ENCODE results near the gene GNE. TPM values are rescaled to one million over a fixed set of nuclear protein-coding genes. Genes with fewer than 3 reads are reported as not detected.

GNE gene
- total RNA-seq, 1 experiment from 2014 or later = 8.4 TPM

DNA sequence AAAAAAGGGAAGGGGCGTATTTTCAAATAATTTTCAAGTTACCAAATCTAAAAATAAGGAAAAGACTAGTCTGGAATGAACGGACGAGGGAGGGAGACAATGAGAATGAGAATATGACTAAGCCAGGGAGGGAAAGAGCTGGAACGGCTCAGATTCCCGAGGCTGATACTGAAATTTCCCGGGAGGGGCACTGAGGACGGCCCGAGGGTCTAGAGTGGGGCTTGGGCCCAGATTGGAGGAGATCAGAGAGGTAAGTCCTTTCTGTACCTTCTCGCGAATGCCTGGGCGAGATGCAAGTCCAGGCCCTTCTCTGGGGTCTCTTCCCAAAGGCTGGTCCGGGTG is 92.5 kb downstream of the GNE start:
- H3K36me3 ChIP-seq (ENCODE audit: control insufficient read depth in 1 of 2, insufficient read depth in 2 of 2, low read length in 2 of 2) = no peaks in the 10 kb centered on the region
- no peaks in the 10 kb centered on the region for H3K9me2 ChIP-seq (ENCODE audit: insufficient read depth)
- H4K20me1 ChIP-seq (ENCODE audit: insufficient read depth) = no peaks in the 10 kb centered on the region
- RAD21 ChIA-PET (ENCODE audit: low non-redundant PET in 1 of 2, low total read pairs in 2 of 2, uncharacterized antibody in 2 of 2, unreplicated experiment in 2 of 2) = no interaction called here
- POLR2A ChIA-PET = no interaction called here
- no peak overlapping the region for H3K4me2 ChIP-seq (ENCODE audit: low read length)
- BruUV-seq (replicated peaks) = no TSS peak
- ATAC-seq = no peak
- H3K27ac ChIP-seq (ENCODE audit: low read depth, low read length) = no peak overlapping the region
- H3K79me2 ChIP-seq (ENCODE audit: insufficient read depth, low read length) = no peaks in the 10 kb centered on the region
- CTCF ChIA-PET = interaction anchor here (1.5 to 3.5 kb wide), 3 partner anchors 29 to 64 kb away, joined by 3 to 36 read pairs (median 6); partner anchors contain the start of gene GLIPR2
- no peak overlapping the region for H2AFZ ChIP-seq (ENCODE audit: low read depth, low read length, poor library complexity, severe bottlenecking)
- intact Hi-C loops (cut with micrococcal nuclease) = loop anchor here (1.0 to 5.0 kb wide), 3 partner anchors 62 to 208 kb away; partner anchors contain the start of gene OR2S2
- no peak overlapping the region for H3K9ac ChIP-seq (ENCODE audit: low read length)
- no peak for DNase-seq (ENCODE audit: low read depth, low spot score)
- no peak overlapping the region for H3K4me3 ChIP-seq (replicated peaks in 1 of 2; ENCODE audit: low read depth in 1 of 2, low read length in 2 of 2)
- TF ChIP-seq EZH2 (IDR thresholded peaks at IDR 0.05) (no peak), CEBPB (IDR thresholded peaks at IDR 0.05; ENCODE audit: low read depth) (no peak)
- peaks cover 0 to 15% of the 10 kb centered on the region in 2 experiments; a peak in 1 of 4 replicates for H3K4me1 ChIP-seq (ENCODE audit: control insufficient read depth in 1 of 2, insufficient read depth in 2 of 2, low read length in 2 of 2)
- no peaks in the 10 kb centered on the region for H3K9me3 ChIP-seq (ENCODE audit: control insufficient read depth in 1 of 2, insufficient read depth in 1 of 2, low read depth in 1 of 2, low read length in 2 of 2)
- H3K27me3 ChIP-seq (ENCODE audit: insufficient read depth, low read length) = no peaks in the 10 kb centered on the region

DNA sequence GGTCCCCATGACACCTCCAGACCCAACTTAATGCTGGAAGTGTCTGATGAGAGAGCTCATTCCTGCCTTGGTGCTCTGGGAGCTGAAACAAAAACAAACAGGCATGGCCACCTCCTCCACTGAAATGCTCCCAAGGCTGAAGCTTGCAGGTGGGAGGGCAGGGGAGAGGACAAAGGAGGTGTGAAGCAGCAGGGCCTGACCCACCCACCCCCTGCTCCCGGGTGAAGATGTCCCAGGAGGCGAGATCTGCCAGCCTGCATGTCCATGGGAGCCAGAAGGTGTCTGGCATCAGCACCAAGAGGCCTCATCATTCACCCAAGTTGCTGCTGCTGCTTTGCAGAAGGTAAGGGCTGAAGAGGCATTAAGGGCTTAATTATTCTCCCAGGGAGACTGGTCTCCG is 93.3 kb downstream of the GNE start:
- Histone ChIP-seq H3K9me3 (ENCODE audit: control insufficient read depth in 1 of 2, insufficient read depth in 1 of 2, low read depth in 1 of 2, low read length in 2 of 2) (no peaks in the 10 kb centered on the region), H3K4me3 (replicated peaks in 1 of 2; ENCODE audit: low read depth in 1 of 2, low read length in 2 of 2) (no peak overlapping the region), H3K9me2 (ENCODE audit: insufficient read depth) (no peaks in the 10 kb centered on the region), H3K4me1 (ENCODE audit: control insufficient read depth in 1 of 2, insufficient read depth in 2 of 2, low read length in 2 of 2) (peaks cover 0 to 15% of the 10 kb centered on the region in 2 experiments; a peak in 1 of 4 replicates), H4K20me1 (ENCODE audit: insufficient read depth) (no peaks in the 10 kb centered on the region), H3K79me2 (ENCODE audit: insufficient read depth, low read length) (no peaks in the 10 kb centered on the region), H3K27ac (ENCODE audit: low read depth, low read length) (no peak overlapping the region), H3K4me2 (ENCODE audit: low read length) (no peak overlapping the region), H3K27me3 (ENCODE audit: insufficient read depth, low read length) (no peaks in the 10 kb centered on the region), H3K9ac (ENCODE audit: low read length) (no peak overlapping the region), H3K36me3 (ENCODE audit: control insufficient read depth in 1 of 2, insufficient read depth in 2 of 2, low read length in 2 of 2) (no peaks in the 10 kb centered on the region), H2AFZ (ENCODE audit: low read depth, low read length, poor library complexity, severe bottlenecking) (no peak overlapping the region)
- ChIA-PET POLR2A (interaction anchor here (1.5 kb wide), 1 partner anchor 26 kb away, joined by 7 read pairs; the partner anchor contains the start of gene CLTA), RAD21 (ENCODE audit: low non-redundant PET in 1 of 2, low total read pairs in 2 of 2, uncharacterized antibody in 2 of 2, unreplicated experiment in 2 of 2) (no interaction called here), CTCF (interaction anchor here (1.5 to 3.5 kb wide), 3 partner anchors 28 to 63 kb away, joined by 3 to 36 read pairs (median 6); partner anchors contain the start of gene GLIPR2)
- ATAC-seq (no peak), DNase-seq (ENCODE audit: low read depth, low spot score) (no peak)
- TF ChIP-seq, protein P1, sequence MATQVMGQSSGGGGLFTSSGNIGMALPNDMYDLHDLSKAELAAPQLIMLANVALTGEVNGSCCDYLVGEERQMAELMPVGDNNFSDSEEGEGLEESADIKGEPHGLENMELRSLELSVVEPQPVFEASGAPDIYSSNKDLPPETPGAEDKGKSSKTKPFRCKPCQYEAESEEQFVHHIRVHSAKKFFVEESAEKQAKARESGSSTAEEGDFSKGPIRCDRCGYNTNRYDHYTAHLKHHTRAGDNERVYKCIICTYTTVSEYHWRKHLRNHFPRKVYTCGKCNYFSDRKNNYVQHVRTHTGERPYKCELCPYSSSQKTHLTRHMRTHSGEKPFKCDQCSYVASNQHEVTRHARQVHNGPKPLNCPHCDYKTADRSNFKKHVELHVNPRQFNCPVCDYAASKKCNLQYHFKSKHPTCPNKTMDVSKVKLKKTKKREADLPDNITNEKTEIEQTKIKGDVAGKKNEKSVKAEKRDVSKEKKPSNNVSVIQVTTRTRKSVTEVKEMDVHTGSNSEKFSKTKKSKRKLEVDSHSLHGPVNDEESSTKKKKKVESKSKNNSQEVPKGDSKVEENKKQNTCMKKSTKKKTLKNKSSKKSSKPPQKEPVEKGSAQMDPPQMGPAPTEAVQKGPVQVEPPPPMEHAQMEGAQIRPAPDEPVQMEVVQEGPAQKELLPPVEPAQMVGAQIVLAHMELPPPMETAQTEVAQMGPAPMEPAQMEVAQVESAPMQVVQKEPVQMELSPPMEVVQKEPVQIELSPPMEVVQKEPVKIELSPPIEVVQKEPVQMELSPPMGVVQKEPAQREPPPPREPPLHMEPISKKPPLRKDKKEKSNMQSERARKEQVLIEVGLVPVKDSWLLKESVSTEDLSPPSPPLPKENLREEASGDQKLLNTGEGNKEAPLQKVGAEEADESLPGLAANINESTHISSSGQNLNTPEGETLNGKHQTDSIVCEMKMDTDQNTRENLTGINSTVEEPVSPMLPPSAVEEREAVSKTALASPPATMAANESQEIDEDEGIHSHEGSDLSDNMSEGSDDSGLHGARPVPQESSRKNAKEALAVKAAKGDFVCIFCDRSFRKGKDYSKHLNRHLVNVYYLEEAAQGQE (IDR thresholded peaks at IDR 0.05; ENCODE audit: low read depth) = no peak
- TF ChIP-seq SIN3A (IDR thresholded peaks at IDR 0.05; ENCODE audit: low read depth) (no peak), EZH2 (IDR thresholded peaks at IDR 0.05) (no peak), TCF7L2 (IDR thresholded peaks at IDR 0.05; ENCODE audit: borderline replicate concordance, extremely low read depth, insufficient read depth, insufficient read length) (no peak), YY1 (IDR thresholded peaks at IDR 0.05; ENCODE audit: extremely low read depth, insufficient replicate concordance, low read depth, low read length) (no peak), EZH2phosphoT487 (IDR thresholded peaks at IDR 0.05; ENCODE audit: borderline replicate concordance) (no peak), ZFX (IDR thresholded peaks at IDR 0.05) (no peak), ZNF274 (IDR thresholded peaks at IDR 0.05; ENCODE audit: low read depth, low read length) (no peak)
- TF ChIP-seq, protein P2, sequence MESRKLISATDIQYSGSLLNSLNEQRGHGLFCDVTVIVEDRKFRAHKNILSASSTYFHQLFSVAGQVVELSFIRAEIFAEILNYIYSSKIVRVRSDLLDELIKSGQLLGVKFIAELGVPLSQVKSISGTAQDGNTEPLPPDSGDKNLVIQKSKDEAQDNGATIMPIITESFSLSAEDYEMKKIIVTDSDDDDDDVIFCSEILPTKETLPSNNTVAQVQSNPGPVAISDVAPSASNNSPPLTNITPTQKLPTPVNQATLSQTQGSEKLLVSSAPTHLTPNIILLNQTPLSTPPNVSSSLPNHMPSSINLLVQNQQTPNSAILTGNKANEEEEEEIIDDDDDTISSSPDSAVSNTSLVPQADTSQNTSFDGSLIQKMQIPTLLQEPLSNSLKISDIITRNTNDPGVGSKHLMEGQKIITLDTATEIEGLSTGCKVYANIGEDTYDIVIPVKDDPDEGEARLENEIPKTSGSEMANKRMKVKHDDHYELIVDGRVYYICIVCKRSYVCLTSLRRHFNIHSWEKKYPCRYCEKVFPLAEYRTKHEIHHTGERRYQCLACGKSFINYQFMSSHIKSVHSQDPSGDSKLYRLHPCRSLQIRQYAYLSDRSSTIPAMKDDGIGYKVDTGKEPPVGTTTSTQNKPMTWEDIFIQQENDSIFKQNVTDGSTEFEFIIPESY (IDR thresholded peaks at IDR 0.05; ENCODE audit: extremely low read depth, insufficient replicate concordance, low read length) = no peak
- BruUV-seq (replicated peaks) = no TSS peak
- intact Hi-C loops (cut with micrococcal nuclease) = loop anchor here (5.0 kb wide), 1 partner anchor 208 kb away; the partner anchor contains the start of gene OR2S2
